Measurements from ENCODE around the gene ODAD2. TPM values are rescaled to one million over a fixed set of nuclear protein-coding genes. Genes with fewer than 3 reads are reported as not detected.

The ODAD2 gene
- total RNA-seq, 1 experiment from 2014 or later, result 20.4 TPM

- DNase-seq (ENCODE audit: low read depth, low spot score) (no peak), ATAC-seq (no peak)
- H3K4me3 ChIP-seq (replicated peaks in 1 of 2; ENCODE audit: low read depth in 1 of 2, low read length in 2 of 2), result no peak overlapping the region
- H3K4me1 ChIP-seq (ENCODE audit: control insufficient read depth in 1 of 2, insufficient read depth in 2 of 2, low read length in 2 of 2), result peaks cover 3 to 10% of the 10 kb centered on the region in 2 experiments
- no peaks in the 10 kb centered on the region for H3K9me3 ChIP-seq (ENCODE audit: control insufficient read depth in 1 of 2, insufficient read depth in 1 of 2, low read depth in 1 of 2, low read length in 2 of 2)
- no peak overlapping the region for H3K4me2 ChIP-seq (ENCODE audit: low read length)
- no peak overlapping the region for H3K9ac ChIP-seq (ENCODE audit: low read length)
- H3K9me2 ChIP-seq (ENCODE audit: insufficient read depth), result 0 out of 2 replicates have a peak, but pooled peaks cover 3% of the 10 kb centered on the region
- H2AFZ ChIP-seq (ENCODE audit: low read depth, low read length, poor library complexity, severe bottlenecking), result no peak overlapping the region
- H3K36me3 ChIP-seq (ENCODE audit: control insufficient read depth in 1 of 2, insufficient read depth in 2 of 2, low read length in 2 of 2), result no peaks in the 10 kb centered on the region
- ChIA-PET POLR2A (no interaction called here), CTCF (no interaction called here), RAD21 (ENCODE audit: low non-redundant PET in 1 of 2, low total read pairs in 2 of 2, uncharacterized antibody in 2 of 2, unreplicated experiment in 2 of 2) (no interaction called here)
- BruUV-seq (replicated peaks), result no TSS peak
- H4K20me1 ChIP-seq (ENCODE audit: insufficient read depth), result no peaks in the 10 kb centered on the region
- intact Hi-C loops (cut with micrococcal nuclease), result no loop called here
- TF ChIP-seq EGR1 (IDR thresholded peaks at IDR 0.05; ENCODE audit: low read depth) (no peak), POLR2AphosphoS5 (IDR thresholded peaks at IDR 0.05; ENCODE audit: low read depth, low read length) (no peak), POLR2A (IDR thresholded peaks at IDR 0.05; ENCODE audit: borderline replicate concordance, extremely low read depth, insufficient read depth, insufficient read length) (no peak)
- no peak overlapping the region for H3K27ac ChIP-seq (ENCODE audit: low read depth, low read length)
- no peaks in the 10 kb centered on the region for H3K27me3 ChIP-seq (ENCODE audit: insufficient read depth, low read length)
- H3K79me2 ChIP-seq (ENCODE audit: insufficient read depth, low read length), result no peaks in the 10 kb centered on the region
These were observed 182.6 kb downstream of the ODAD2 start for GRCh38 chr10:27816320-27816719.

- Histone ChIP-seq H3K4me2 (ENCODE audit: low read length) (no peak overlapping the region), H3K9me2 (ENCODE audit: insufficient read depth) (0 out of 2 replicates have a peak, but pooled peaks cover 3% of the 10 kb centered on the region), H4K20me1 (ENCODE audit: insufficient read depth) (no peaks in the 10 kb centered on the region), H3K9me3 (ENCODE audit: control insufficient read depth in 1 of 2, insufficient read depth in 1 of 2, low read depth in 1 of 2, low read length in 2 of 2) (no peaks in the 10 kb centered on the region), H3K36me3 (ENCODE audit: control insufficient read depth in 1 of 2, insufficient read depth in 2 of 2, low read length in 2 of 2) (no peaks in the 10 kb centered on the region), H3K27me3 (ENCODE audit: insufficient read depth, low read length) (no peaks in the 10 kb centered on the region), H2AFZ (ENCODE audit: low read depth, low read length, poor library complexity, severe bottlenecking) (no peak overlapping the region), H3K4me1 (ENCODE audit: control insufficient read depth in 1 of 2, insufficient read depth in 2 of 2, low read length in 2 of 2) (peaks cover 3 to 10% of the 10 kb centered on the region in 2 experiments), H3K4me3 (replicated peaks in 1 of 2; ENCODE audit: low read depth in 1 of 2, low read length in 2 of 2) (no peak overlapping the region), H3K27ac (ENCODE audit: low read depth, low read length) (no peak overlapping the region), H3K9ac (ENCODE audit: low read length) (no peak overlapping the region), H3K79me2 (ENCODE audit: insufficient read depth, low read length) (no peaks in the 10 kb centered on the region)
- intact Hi-C loops (cut with micrococcal nuclease), result no loop called here
- CTCF ChIA-PET, result no interaction called here
- DNase-seq (ENCODE audit: low read depth, low spot score) (no peak), ATAC-seq (no peak)
- RAD21 ChIA-PET (ENCODE audit: low non-redundant PET in 1 of 2, low total read pairs in 2 of 2, uncharacterized antibody in 2 of 2, unreplicated experiment in 2 of 2), result no interaction called here
- POLR2A ChIA-PET, result no interaction called here
- BruUV-seq (replicated peaks), result no TSS peak
- no peak for TF ChIP-seq ZNF274 (IDR thresholded peaks at IDR 0.05; ENCODE audit: low read depth, low read length)
- no peak for TF ChIP-seq FOSL1 (IDR thresholded peaks at IDR 0.05; ENCODE audit: low read depth)
- TF ChIP-seq EZH2phosphoT487 (IDR thresholded peaks at IDR 0.05; ENCODE audit: borderline replicate concordance), result no peak
- TF ChIP-seq CEBPB (IDR thresholded peaks at IDR 0.05; ENCODE audit: low read depth), result no peak
- TF ChIP-seq ZFX (IDR thresholded peaks at IDR 0.05), result no peak
- TF ChIP-seq RAD21 (IDR thresholded peaks at IDR 0.05; ENCODE audit: low read depth), result no peak
- TF ChIP-seq SP1 (IDR thresholded peaks at IDR 0.05; ENCODE audit: low read depth), result no peak
- TF ChIP-seq EZH2 (IDR thresholded peaks at IDR 0.05), result no peak
- no peak for TF ChIP-seq REST (IDR thresholded peaks at IDR 0.05; ENCODE audit: low read depth)
- no peak for TF ChIP-seq POLR2AphosphoS5 (IDR thresholded peaks at IDR 0.05; ENCODE audit: low read depth, low read length)
- TF ChIP-seq MAX (IDR thresholded peaks at IDR 0.05), result no peak
- no peak for TF ChIP-seq YY1 (IDR thresholded peaks at IDR 0.05; ENCODE audit: extremely low read depth, insufficient replicate concordance, low read depth, low read length)
- no peak for TF ChIP-seq ZBTB33 (IDR thresholded peaks at IDR 0.05; ENCODE audit: extremely low read depth, insufficient replicate concordance, low read length)
These were observed 183.0 kb downstream of the ODAD2 start for GRCh38 chr10:27815846-27816245.

Data from HCT116 (cell line).